Activated naive CD8-positive, alpha-beta T cell treated with anti-CD3 and anti-CD28 coated beads, Interleukin-2, amount 10 ng/mL, durations not matched to agents 7 days and 5 days (primary cell): ENCODE data around the gene UGT1A10. TPM values are rescaled to one million over a fixed set of nuclear protein-coding genes. Genes with fewer than 3 reads are reported as not detected.

Experiments
- ATAC-seq: fragments of 150-1000 bp; cut with Tn5 transposase; one replicate; pipeline ENCODE4 v1.10.0; 2021; ENCODE audit warnings: low read depth, moderate library complexity
- POLR2A ChIA-PET: fragments of 350-600 bp; sonication (Branson Sonifier 250); formaldehyde crosslinking; loops from one replicate; lab custom pipeline; 2021; ENCODE audit warnings: antibody characterized with exemption; lab: Charles Lee
- DNase-seq: peaks from one replicate; pipeline ENCODE4 v3.0.0; 2021
- H3K27ac Mint-ChIP-seq: one replicate; pipeline ENCODE4 v1.8.0; 2022; ENCODE audit warnings: mild to moderate bottlenecking, mixed read lengths
- H3K27me3 Mint-ChIP-seq: one replicate; pipeline ENCODE4 v1.8.0; 2022; ENCODE audit warnings: mild to moderate bottlenecking, moderate library complexity, mixed read lengths
- H3K36me3 Mint-ChIP-seq: one replicate; pipeline ENCODE4 v1.8.0; 2021; ENCODE audit warnings: mild to moderate bottlenecking, mixed read lengths
- H3K4me1 Mint-ChIP-seq: one replicate; pipeline ENCODE4 v1.8.0; 2021; ENCODE audit warnings: mixed read lengths
- H3K4me3 Mint-ChIP-seq: one replicate; pipeline ENCODE4 v1.8.0; 2022; ENCODE audit warnings: mild to moderate bottlenecking, moderate library complexity, mixed read lengths
- H3K9me3 Mint-ChIP-seq: one replicate; pipeline ENCODE4 v1.8.0; 2021; ENCODE audit warnings: mixed read lengths
- total RNA-seq, 2 experiments: library from RNA; stranded (reverse); gene quantifications; one replicate each; pipeline ENCODE4 v1.2.3, GENCODE V29; 2021

Gene UGT1A10
- total RNA-seq, 2 experiments from 2014 or later, result not detected

- no peak within 1 kb of the TSS for H3K27ac Mint-ChIP-seq
- ATAC-seq, result no peak
Observed at GRCh38 chr2:233671290-233672161, 35.3 kb downstream of the UGT1A10 start, which contains the start of gene UGT1A9. TSS of gene UGT1A9 (plus strand) at chr2:233671898. CDS start at chr2:233671935, 37 bp downstream.

GRCh38 chr2:233672886-233673285 is 36.6 kb downstream of the UGT1A10 start:
- H3K9me3 Mint-ChIP-seq, result peaks cover 6% of the 10 kb centered on the region
- H3K4me3 Mint-ChIP-seq, result no peak overlapping the region
- no peak for DNase-seq
- no peaks in the 10 kb centered on the region for H3K4me1 Mint-ChIP-seq
- peaks cover 1% of the 10 kb centered on the region for H3K36me3 Mint-ChIP-seq
- H3K27me3 Mint-ChIP-seq, result peaks cover 20% of the 10 kb centered on the region
- POLR2A ChIA-PET, result no interaction called here
- no peak overlapping the region for H3K27ac Mint-ChIP-seq
- no peak for ATAC-seq

More at GRCh38 chr2:233671290-233672161, 35.3 kb downstream of the UGT1A10 start, which contains the start of gene UGT1A9:
- Mint-ChIP-seq H3K4me3 (no peak within 1 kb of the TSS), H3K36me3 (peaks cover 1% of the 10 kb centered on the region), H3K4me1 (no peaks in the 10 kb centered on the region), H3K27me3 (peaks cover 19% of the 10 kb centered on the region), H3K9me3 (peaks cover 7% of the 10 kb centered on the region)
- POLR2A ChIA-PET, result no interaction called here
- no peak for DNase-seq

- POLR2A ChIA-PET, result no interaction called here
- Mint-ChIP-seq H3K36me3 (no peaks in the 10 kb centered on the region), H3K9me3 (no peaks in the 10 kb centered on the region), H3K4me3 (no peak overlapping the region), H3K4me1 (no peaks in the 10 kb centered on the region), H3K27ac (no peak overlapping the region), H3K27me3 (peaks cover 16% of the 10 kb centered on the region)
- no peak for DNase-seq
- no peak for ATAC-seq
Observed at GRCh38 chr2:233673896-233674295, 37.6 kb downstream of the UGT1A10 start.

GRCh38 chr2:233674314-233674713 is 38.1 kb downstream of the UGT1A10 start:
- DNase-seq (no peak), ATAC-seq (no peak)
- Mint-ChIP-seq H3K27me3 (peaks cover 17% of the 10 kb centered on the region), H3K4me3 (no peak overlapping the region), H3K27ac (no peak overlapping the region), H3K4me1 (no peaks in the 10 kb centered on the region), H3K36me3 (no peaks in the 10 kb centered on the region), H3K9me3 (no peaks in the 10 kb centered on the region)
- POLR2A ChIA-PET, result no interaction called here

- Mint-ChIP-seq H3K27ac (no peak overlapping the region), H3K36me3 (no peaks in the 10 kb centered on the region), H3K27me3 (peaks cover 21% of the 10 kb centered on the region), H3K4me1 (no peaks in the 10 kb centered on the region), H3K4me3 (no peak overlapping the region), H3K9me3 (no peaks in the 10 kb centered on the region)
- ATAC-seq, result no peak
- DNase-seq, result no peak
- POLR2A ChIA-PET, result no interaction called here
Observed at GRCh38 chr2:233674995-233675394, 38.7 kb downstream of the UGT1A10 start.

- Mint-ChIP-seq H3K27me3 (peaks cover 16% of the 10 kb centered on the region), H3K36me3 (no peaks in the 10 kb centered on the region), H3K4me1 (no peaks in the 10 kb centered on the region), H3K27ac (no peak overlapping the region), H3K4me3 (no peak overlapping the region), H3K9me3 (no peaks in the 10 kb centered on the region)
- POLR2A ChIA-PET, result no interaction called here
- ATAC-seq (no peak), DNase-seq (no peak)
Observed at GRCh38 chr2:233676046-233676445, 39.8 kb downstream of the UGT1A10 start.

- Mint-ChIP-seq H3K27me3 (peaks cover 21% of the 10 kb centered on the region), H3K4me1 (no peaks in the 10 kb centered on the region), H3K27ac (no peak overlapping the region), H3K36me3 (no peaks in the 10 kb centered on the region), H3K4me3 (no peak overlapping the region), H3K9me3 (no peaks in the 10 kb centered on the region)
- POLR2A ChIA-PET, result no interaction called here
- DNase-seq (no peak), ATAC-seq (no peak)
Observed at GRCh38 chr2:233679196-233679595, 42.9 kb downstream of the UGT1A10 start.

GRCh38 chr2:233680361-233681045 is 44.3 kb downstream of the UGT1A10 start:
- Mint-ChIP-seq H3K27ac (no peak overlapping the region), H3K4me3 (no peak overlapping the region), H3K4me1 (no peaks in the 10 kb centered on the region), H3K36me3 (no peaks in the 10 kb centered on the region), H3K9me3 (no peaks in the 10 kb centered on the region), H3K27me3 (peaks cover 21% of the 10 kb centered on the region)
- POLR2A ChIA-PET, result no interaction called here
- no peak for ATAC-seq
- no peak for DNase-seq

- no peak for ATAC-seq
- POLR2A ChIA-PET, result no interaction called here
- H3K36me3 Mint-ChIP-seq, result no peaks in the 10 kb centered on the region
- no peaks in the 10 kb centered on the region for H3K9me3 Mint-ChIP-seq
- peaks cover 18% of the 10 kb centered on the region for H3K27me3 Mint-ChIP-seq
- no peak within 1 kb of the TSS for H3K27ac Mint-ChIP-seq
- DNase-seq, result no peak
- H3K4me3 Mint-ChIP-seq, result no peak within 1 kb of the TSS
- H3K4me1 Mint-ChIP-seq, result no peaks in the 10 kb centered on the region
Observed at GRCh38 chr2:233681521-233682099, 45.4 kb downstream of the UGT1A10 start, which contains the start of gene UGT1A7. TSS of gene UGT1A7 (plus strand) at chr2:233681901. CDS start at chr2:233681938, 37 bp downstream.

GRCh38 chr2:233684640-233685039 is 48.4 kb downstream of the UGT1A10 start:
- POLR2A ChIA-PET, result no interaction called here
- DNase-seq (no peak), ATAC-seq (no peak)
- no peaks in the 10 kb centered on the region for H3K4me1 Mint-ChIP-seq
- H3K27ac Mint-ChIP-seq, result no peak overlapping the region
- no peak overlapping the region for H3K4me3 Mint-ChIP-seq
- H3K9me3 Mint-ChIP-seq, result no peaks in the 10 kb centered on the region
- H3K27me3 Mint-ChIP-seq, result peaks cover 19% of the 10 kb centered on the region
- no peaks in the 10 kb centered on the region for H3K36me3 Mint-ChIP-seq

- no peak overlapping the region for H3K4me3 Mint-ChIP-seq
- H3K27me3 Mint-ChIP-seq, result peaks cover 13% of the 10 kb centered on the region
- no peaks in the 10 kb centered on the region for H3K4me1 Mint-ChIP-seq
- H3K27ac Mint-ChIP-seq, result no peak overlapping the region
- POLR2A ChIA-PET, result no interaction called here
- no peaks in the 10 kb centered on the region for H3K9me3 Mint-ChIP-seq
- ATAC-seq, result no peak
- DNase-seq, result no peak
- H3K36me3 Mint-ChIP-seq, result no peaks in the 10 kb centered on the region
Observed at GRCh38 chr2:233686928-233687327, 50.7 kb downstream of the UGT1A10 start.

- no peak for ATAC-seq
- Mint-ChIP-seq H3K36me3 (no peaks in the 10 kb centered on the region), H3K4me3 (no peak overlapping the region), H3K27me3 (peaks cover 7% of the 10 kb centered on the region), H3K4me1 (no peaks in the 10 kb centered on the region), H3K9me3 (no peaks in the 10 kb centered on the region), H3K27ac (no peak overlapping the region)
- no peak for DNase-seq
- POLR2A ChIA-PET, result no interaction called here
Observed at GRCh38 chr2:233688341-233688740, 52.1 kb downstream of the UGT1A10 start.

- POLR2A ChIA-PET, result no interaction called here
- Mint-ChIP-seq H3K27me3 (peaks cover 5% of the 10 kb centered on the region), H3K9me3 (no peaks in the 10 kb centered on the region)
Observed at GRCh38 chr2:233689031-233689430, 52.8 kb downstream of the UGT1A10 start.

More at GRCh38 chr2:233689031-233689430, 52.8 kb downstream of the UGT1A10 start:
- Mint-ChIP-seq H3K36me3 (no peaks in the 10 kb centered on the region), H3K4me1 (no peaks in the 10 kb centered on the region), H3K4me3 (no peak overlapping the region), H3K27ac (no peak overlapping the region)
- ATAC-seq, result no peak
- no peak for DNase-seq
